Fibroblast of mammary gland (primary cell): ENCODE measurements around the gene PTPRD.

ENCODE experiments used
- DNase-seq: peaks from one replicate; pipeline ENCODE4 v3.0.0-alpha.2; 2010; ENCODE audit warnings: low read depth
- H3K4me3 ChIP-seq: 2 replicates; pipeline ENCODE4 v1.5.1; 2011; ENCODE audit warnings: low read depth, mild to moderate bottlenecking, low read length, moderate library complexity; ENCODE audit not compliant: control insufficient read depth
- CTCF ChIP-seq: conservative IDR thresholded peaks from 2 replicates; pipeline ENCODE4 v1.5.1; 2011; ENCODE audit warnings: low read depth, low read length, inconsistent platforms; ENCODE audit not compliant: control insufficient read depth, insufficient read depth

Gene PTPRD

GRCh38 chr9:8816361-8816760 is 1796.4 kb downstream of the PTPRD start:
- H3K4me3 ChIP-seq: no peak overlapping the region
- TF ChIP-seq CTCF: no peak
- peak; percentile 10 for DNase-seq

GRCh38 chr9:8815931-8816330 is 1796.9 kb downstream of the PTPRD start:
- no peak overlapping the region for H3K4me3 ChIP-seq
- DNase-seq: no peak
- TF ChIP-seq CTCF: no peak

GRCh38 chr9:8815219-8815618 is 1797.6 kb downstream of the PTPRD start:
- no peak overlapping the region for H3K4me3 ChIP-seq
- no peak for TF ChIP-seq CTCF
- no peak for DNase-seq

GRCh38 chr9:8812888-8813287 is 1799.9 kb downstream of the PTPRD start:
- TF ChIP-seq CTCF: no peak
- no peak overlapping the region for H3K4me3 ChIP-seq
- no peak for DNase-seq

GRCh38 chr9:8809741-8810140 is 1803.1 kb downstream of the PTPRD start:
- no peak for DNase-seq
- no peak for TF ChIP-seq CTCF
- no peak overlapping the region for H3K4me3 ChIP-seq

GRCh38 chr9:8806150-8806549 is 1806.7 kb downstream of the PTPRD start:
- no peak for TF ChIP-seq CTCF
- no peak overlapping the region for H3K4me3 ChIP-seq
- DNase-seq: no peak

GRCh38 chr9:8804613-8805012 is 1808.2 kb downstream of the PTPRD start:
- no peak overlapping the region for H3K4me3 ChIP-seq
- TF ChIP-seq CTCF: no peak
- no peak for DNase-seq
